Renal cortex interstitium (tissue), 11 donors: Measurements from ENCODE around the gene SURF2. TPM values are rescaled to one million over a fixed set of nuclear protein-coding genes. Genes with fewer than 3 reads are reported as not detected.
"Not testable (repeated sequence)": the region's sequence is repeated elsewhere in the genome, so short reads cannot be mapped to it uniquely, and the experiment has no call there.

Experiments
- DNase-seq, 11 donors: peaks; one replicate each; pipeline ENCODE4 v3.0.0-alpha.2; 2013; ENCODE audit warnings: low read depth in 9 of 11, low spot score in 4 of 11; ENCODE audit errors: extremely low read depth in 1 of 11
- polyA plus RNA-seq, 3 donors: library from polyadenylated mRNA; unstranded; fragments of 120-200 nt; gene quantifications; one replicate each; pipeline ENCODE4 v1.2.1, GENCODE V29; 2013; ENCODE audit not compliant: insufficient read length in 3 of 3

SURF2 gene
- polyA plus RNA-seq, 3 donors, result 21.6 to 26.3 (median 25.3) TPM

GRCh38 chr9:133331641-133332380 is 24.5 kb upstream of the SURF2 start:
- no peak for DNase-seq

- DNase-seq, result no peak
Measured at GRCh38 chr9:133332381-133332730, 24.0 kb upstream of the SURF2 start.

GRCh38 chr9:133333011-133333410 is 23.3 kb upstream of the SURF2 start:
- no peak for DNase-seq

- DNase-seq, result no peak
Measured at GRCh38 chr9:133333566-133333965, 22.8 kb upstream of the SURF2 start.

- DNase-seq, result no peak
Measured at GRCh38 chr9:133334161-133334560, 22.2 kb upstream of the SURF2 start.

GRCh38 chr9:133334888-133335287 is 21.5 kb upstream of the SURF2 start:
- not testable (repeated sequence) for DNase-seq

- peak; percentile 64 to 90 (median 81) for DNase-seq
Measured at GRCh38 chr9:133335924-133336811, 20.2 kb upstream of the SURF2 start, which contains the start of gene SURF6. Gene SURF6, minus strand, starts transcription at chr9:133336188. Its CDS starts 56 bp downstream, at chr9:133336132.

GRCh38 chr9:133339641-133340040 is 16.7 kb upstream of the SURF2 start:
- DNase-seq, result no peak

GRCh38 chr9:133340256-133340655 is 16.1 kb upstream of the SURF2 start:
- no peak for DNase-seq

GRCh38 chr9:133340916-133341315 is 15.4 kb upstream of the SURF2 start:
- no peak for DNase-seq

- no peak for DNase-seq
Measured at GRCh38 chr9:133341369-133342068, 14.8 kb upstream of the SURF2 start.

- no peak for DNase-seq
Measured at GRCh38 chr9:133342069-133342406, 14.3 kb upstream of the SURF2 start.

- no peak for DNase-seq
Measured at GRCh38 chr9:133342570-133342969, 13.8 kb upstream of the SURF2 start.

GRCh38 chr9:133344071-133344470 is 12.3 kb upstream of the SURF2 start:
- DNase-seq, result no peak

- no peak for DNase-seq
Measured at GRCh38 chr9:133344979-133345378, 11.4 kb upstream of the SURF2 start.

GRCh38 chr9:133345596-133345995 is 10.8 kb upstream of the SURF2 start:
- DNase-seq, result no peak

- DNase-seq, result no peak
Measured at GRCh38 chr9:133346021-133346785, 10.1 kb upstream of the SURF2 start.

- DNase-seq, result peak in 1 of 11 donors; percentile 13
Measured at GRCh38 chr9:133347515-133347984, 8.8 kb upstream of the SURF2 start.
